Measurements from ENCODE around the gene HCFC2.

Gene HCFC2

DNA sequence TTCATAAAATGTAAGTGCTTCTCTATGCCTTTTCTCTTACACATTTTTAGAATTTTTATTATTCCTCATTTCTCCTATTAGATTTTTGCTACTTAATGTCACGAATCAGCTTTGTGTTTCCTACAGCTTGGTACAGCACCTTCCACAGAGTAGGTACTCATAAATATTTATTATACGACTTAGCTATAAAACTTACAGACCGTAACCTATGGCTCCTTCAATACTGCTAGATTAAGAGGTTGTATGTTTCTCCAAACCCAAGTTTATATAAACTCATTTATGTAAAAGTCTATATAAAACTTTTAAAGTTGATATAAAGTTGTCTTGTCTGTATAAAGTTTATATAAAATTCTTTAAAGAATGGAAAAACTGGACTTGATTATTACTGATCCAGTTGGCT is 62.2 kb downstream of the HCFC2 start:
- no peak for DNase-seq

DNA sequence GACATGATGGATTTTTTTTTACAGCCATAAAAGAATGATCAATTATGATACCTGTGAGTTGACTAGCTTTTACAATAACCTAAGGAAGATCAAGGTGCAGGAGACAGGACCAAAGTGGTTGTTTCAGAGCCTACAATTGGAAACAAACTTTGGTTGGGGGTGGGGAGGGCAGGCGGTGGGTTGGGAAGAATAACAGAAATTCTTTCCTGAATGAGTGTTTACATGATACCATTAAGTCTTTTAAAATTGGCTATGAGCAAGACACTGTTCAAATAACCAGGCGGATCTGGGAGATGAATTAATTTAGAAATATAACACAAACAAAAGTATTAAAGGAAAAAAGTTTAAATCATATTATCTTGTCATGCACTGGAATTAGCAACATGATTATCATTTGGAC is 66.4 kb downstream of the HCFC2 start:
- DNase-seq, result no peak

DNA sequence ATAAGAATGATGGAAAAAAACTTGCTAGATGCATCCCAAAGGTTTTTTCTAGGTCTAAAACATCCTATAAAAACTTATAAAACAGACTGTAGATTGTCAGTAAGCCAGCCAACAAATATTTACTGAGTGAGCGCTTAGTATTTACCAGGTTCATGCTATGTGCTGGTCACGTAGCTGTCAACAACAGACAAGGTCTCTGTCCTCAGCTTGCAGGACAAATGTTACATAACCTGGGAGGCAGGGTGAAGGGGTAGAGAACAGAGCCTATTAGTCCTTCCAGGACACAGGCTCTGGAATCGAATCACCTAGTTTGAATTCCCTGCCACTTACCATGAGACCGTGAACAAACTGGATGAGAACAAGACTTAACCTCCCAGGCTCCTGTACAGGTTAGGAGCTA is 67.3 kb downstream of the HCFC2 start:
- DNase-seq, result no peak

DNA sequence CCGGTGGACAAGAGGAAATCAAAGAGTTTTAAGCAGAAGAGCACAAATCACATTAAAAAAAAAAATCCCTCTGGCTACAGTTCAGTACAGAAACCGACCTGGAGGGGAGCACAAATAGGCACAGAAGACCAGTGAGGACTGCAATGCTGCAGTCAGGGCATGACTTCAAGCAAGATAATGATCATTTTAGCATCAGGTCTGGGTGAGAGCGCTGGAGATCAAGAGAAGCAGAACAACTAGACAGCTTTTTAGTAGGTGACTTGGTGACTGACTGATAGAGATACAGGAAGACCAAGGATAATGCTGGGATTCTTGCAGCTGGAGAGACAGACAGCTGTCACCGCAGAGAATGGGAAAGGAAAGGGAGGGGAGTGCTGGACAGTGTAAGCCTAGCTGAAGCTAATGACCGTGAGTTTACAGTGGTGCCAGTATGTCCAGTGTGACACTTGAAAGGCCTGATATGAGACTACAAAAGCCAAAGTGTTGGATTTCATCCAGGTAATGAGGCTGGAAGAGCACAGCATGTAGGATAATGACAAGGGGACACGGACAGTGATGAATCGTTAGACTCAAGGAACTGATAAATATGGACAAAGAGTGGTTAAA is 68.1 kb downstream of the HCFC2 start:
- no peak for DNase-seq

DNA sequence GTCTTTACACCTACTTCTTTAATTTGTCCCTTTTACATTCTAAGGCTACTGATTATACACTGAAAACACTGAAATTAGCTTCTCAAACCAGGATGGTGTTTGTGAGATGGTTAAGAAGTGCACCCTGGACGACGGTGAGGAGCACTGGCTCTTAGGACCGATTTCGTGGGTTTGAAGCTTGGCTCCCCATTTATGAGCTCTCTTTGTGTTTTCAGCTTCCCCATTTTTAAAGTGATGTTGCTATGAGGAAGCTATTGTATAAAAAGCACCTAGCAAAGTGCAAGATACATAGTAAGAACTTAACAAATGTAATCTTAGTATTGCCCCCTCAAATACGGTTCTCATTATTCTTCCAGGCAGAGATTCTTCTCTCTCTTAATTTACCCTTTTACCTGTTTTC is 69.0 kb downstream of the HCFC2 start:
- DNase-seq, result no peak

DNA sequence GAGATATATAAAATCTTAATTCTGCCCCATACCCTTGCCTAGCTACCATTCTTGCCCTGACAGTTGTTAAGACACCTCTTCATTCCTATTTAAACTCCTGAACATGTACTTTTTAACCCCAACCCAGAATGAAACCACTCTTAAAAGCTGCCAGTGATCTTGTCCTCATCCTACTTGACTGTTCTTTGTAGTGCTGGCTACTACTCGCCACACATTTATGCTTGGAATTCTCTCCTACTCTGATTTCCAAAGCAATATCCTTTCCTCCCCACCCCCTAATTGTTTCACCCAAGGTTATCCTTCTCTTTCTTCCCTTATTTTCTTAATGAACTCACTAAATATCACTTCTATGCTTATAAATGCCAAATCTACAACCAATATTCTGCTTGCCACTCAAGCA is 69.5 kb downstream of the HCFC2 start:
- DNase-seq, result no peak

DNA sequence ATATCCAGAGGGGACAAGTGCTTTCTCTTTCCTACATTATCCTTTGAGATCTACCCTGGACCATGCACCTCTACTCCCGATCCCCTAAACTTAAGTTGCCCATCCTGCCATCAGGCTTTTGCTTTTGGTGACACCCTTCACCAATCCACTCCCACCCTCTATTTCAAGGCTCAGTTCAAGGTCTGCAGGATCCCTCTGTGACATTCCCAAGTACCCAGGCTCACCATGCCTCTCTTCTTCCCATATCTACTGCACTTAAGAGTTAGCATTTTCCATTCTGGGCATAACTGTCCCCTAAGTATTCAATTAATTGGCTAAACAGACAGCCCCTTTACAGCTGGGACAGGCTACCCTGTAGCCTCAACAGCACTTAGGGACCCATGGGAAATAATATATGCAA is 70.6 kb downstream of the HCFC2 start:
- no peak for DNase-seq

DNA sequence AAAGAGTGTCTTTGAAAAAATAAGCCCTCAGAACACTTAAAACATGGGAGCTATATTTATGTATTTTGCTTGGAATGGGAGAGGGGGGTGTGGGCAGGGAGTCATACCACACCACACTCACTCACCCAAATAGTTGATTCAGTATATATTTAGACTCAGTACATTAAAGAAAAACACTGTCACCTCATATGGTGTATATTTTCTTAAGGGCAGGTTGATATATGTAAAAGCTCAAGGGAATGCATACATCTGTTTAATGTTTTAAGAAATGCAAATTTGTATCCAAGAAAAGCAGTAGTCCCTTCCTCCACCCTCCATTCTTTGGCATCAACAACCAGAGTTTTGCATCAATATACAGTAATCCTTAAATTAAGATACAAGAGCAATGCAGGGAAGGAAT is 72.2 kb downstream of the HCFC2 start:
- no peak for DNase-seq

DNA sequence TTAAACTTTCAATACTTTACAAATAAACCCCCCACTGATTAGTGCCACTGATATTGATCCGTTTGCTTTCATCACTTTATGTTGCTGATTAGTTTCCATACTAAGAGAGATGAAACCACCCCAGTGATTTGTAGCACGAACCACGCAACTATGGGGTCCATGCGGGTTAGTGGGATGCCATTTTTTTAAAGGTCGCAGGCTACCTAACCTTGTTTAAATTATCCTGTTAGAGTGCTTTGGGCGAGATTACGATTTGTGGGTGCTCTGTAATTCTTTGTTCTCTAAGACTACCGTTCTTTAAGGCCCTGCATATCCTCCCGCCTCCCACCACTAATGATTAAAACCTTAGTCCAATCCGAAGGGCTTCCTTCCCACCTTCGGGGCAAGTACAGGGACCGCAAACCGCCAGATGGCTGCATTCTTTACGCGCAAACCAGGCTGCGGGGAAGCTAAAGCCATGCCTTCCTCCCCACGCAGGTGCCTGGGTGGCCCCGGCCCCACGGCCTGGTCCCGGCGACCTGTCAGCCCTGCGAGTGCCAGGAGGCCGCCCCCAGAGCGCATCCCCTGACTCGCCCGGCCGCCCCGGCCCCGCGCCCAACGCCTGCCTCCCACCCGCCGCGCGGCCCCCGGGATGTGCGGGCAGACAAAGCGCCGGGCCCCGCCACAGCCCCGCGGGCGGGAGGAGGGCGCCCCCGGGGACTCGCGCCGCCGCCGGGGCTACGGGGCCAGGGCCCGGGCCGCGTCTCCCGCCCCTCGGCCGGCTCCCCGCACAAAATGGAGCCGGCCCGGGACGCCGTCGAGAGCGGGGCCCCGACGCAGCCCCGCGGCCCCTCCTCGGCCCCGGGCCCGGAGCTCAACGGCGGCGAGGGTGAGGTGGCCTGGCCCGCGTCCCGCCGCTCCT is 72.9 kb downstream of the HCFC2 start:
- peak; percentile 58 for DNase-seq

DNA sequence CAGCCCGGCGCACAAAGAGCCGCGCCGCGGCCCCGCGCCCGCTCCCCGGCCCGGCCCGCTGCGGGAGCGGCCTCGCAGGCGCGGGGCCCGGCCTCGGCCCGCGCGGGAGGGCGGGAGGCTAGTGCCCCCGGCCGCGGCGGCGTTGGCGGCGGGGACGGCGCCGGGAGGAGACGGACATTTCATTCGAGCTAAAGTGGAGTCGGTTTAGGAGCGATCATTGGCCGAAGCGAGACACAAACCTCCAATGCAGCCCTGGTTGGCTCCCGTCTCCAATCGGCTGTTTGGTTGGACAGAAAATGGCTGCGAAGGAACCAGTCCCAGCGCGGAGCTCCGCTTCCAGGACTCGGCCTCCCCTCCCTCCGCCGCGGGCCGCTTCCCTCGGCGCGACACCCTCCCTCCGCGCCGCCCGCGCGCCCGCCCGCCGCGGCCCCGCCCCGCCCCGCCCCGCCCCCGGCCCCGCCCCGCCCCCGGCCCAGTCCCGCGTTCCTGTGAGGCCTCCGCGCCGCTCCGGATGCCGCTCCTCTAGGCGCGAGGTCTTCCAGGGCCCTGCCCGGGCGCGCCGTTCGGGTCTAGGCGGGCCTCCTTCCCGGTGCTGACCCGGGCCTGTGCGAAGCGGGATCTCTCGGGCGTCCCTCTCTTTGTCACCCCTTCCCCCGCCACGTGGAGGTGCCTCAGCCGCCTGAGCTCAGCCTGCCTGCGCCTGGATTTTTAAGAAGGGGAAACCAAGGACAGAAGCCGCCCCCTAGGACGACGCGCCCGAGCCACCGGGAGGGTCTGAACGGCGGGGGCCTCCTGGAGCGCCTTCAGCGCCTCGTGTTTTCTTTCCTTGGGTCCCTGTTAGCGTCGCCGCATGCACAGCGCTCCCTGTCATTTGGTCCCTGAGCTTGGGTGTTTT is 73.8 kb downstream of the HCFC2 start, which contains the start of gene NFYB:
Gene NFYB (minus strand): TSS at position 309 of the 895 bp plus-strand sequence. CDS start 2,757 bp downstream, outside the sequence.
- peak; percentile 93 for DNase-seq

DNA sequence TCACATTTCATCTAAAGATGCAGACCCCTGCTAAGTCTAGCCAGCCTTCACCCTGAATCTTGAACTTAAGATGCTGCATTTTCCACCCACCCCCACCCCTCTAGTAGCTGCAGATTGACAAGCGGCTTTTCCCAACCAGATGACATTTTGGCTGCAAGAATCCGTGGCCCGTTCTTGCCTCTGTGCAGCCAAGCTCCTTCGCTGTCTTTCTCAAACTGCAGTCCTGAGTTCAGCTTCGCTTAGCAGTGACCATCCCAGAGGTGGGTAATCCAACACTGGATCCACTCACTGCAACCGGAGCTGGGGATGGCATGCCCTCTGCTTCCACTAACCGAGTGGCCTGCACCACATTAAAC is 74.4 kb downstream of the HCFC2 start:
- no peak for DNase-seq

DNA sequence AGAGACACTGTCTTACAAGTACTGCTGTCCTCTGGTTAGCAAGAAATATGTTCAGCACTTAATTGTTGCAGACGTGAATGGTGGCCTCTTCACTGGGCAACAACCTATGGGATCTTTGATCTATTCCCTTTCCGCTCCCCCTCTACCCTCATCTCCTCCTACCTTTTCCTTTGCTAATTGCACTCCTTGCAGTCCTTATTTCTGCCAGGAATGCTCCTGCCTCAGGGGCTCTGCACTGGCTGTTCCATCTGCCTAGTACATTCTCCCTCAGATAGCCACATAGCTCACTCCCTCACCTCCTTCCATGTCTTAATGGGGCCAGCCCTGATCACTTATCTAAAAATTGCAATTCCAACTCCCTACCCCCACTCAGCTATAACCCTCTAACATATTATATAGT is 78.2 kb downstream of the HCFC2 start:
- DNase-seq, result no peak

DNA sequence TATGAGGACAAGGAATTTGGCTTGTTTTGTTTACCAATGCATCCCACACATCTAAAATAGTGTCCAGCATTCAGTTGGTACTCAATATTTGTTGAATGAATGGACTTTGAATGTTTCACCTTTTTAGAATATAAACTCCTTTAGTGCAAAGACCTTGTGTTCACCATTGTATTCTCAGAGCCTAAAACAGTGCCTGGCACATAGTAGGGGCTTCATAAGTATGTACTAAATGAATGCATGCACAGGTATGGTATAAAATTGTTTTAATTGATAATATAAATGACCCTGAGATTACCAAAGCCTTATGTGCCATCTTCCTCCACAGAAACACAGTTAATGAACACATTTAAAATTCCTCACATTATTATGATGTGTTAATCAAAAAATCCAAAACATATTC is 78.7 kb downstream of the HCFC2 start:
- no peak for DNase-seq

DNA sequence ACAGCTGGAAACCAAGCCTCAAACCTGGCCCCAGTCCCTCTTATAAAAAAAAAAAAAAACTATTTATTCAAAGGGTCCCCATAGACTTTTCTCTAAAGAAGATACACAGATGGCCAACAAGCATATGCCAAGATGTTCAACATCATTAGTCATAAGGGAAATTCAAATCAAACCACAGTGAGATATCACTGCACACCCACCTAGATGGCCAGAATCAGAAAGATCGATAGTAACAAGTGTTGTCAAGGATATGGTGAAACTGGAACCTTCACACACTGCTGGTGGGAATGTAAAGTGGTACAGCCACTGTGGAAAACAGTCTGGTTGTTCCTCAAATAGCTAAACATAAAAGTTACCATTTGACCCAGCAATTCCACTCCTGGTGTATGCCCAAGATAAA is 79.6 kb downstream of the HCFC2 start:
- DNase-seq, result no peak

DNA sequence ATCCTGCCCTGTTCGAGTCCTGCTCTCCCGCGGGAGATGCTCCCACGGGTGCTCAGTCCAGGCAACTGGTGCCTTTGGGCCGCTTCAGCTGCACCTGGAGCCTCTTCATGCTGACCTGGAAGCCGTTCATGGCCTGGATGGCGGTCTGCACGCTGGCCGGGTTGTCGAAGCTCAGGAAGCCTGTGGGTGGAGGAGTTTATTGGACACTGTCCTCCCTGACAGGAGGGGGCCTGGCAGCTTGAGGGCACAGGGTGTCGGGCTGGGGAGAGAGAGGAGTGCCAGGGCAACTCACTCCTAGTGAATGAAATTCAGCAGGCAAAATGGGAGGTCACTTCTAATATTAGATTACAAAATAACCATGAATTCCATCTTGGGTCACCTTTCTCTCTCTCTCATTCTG is 83.0 kb downstream of the HCFC2 start:
- no peak for DNase-seq

DNA sequence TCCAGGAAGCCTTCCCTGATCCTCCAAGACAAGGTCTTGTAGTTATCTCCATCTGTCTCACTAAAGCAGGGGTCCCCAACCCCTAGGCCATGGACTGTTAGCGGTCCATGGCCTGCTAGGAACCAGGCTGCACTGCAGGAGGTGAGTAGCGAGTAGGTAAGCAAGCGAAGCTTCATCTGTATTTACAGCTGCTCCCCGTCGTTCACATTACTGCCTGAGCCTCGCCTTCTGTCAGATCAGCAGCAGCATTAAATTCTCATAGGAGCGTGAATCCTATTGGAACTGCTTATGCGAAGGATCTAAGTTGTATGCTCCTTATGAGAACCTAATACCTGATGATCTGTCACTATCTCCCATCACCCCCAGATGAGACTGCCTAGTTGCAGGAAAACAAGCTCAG is 86.1 kb downstream of the HCFC2 start:
- DNase-seq, result no peak

DNA sequence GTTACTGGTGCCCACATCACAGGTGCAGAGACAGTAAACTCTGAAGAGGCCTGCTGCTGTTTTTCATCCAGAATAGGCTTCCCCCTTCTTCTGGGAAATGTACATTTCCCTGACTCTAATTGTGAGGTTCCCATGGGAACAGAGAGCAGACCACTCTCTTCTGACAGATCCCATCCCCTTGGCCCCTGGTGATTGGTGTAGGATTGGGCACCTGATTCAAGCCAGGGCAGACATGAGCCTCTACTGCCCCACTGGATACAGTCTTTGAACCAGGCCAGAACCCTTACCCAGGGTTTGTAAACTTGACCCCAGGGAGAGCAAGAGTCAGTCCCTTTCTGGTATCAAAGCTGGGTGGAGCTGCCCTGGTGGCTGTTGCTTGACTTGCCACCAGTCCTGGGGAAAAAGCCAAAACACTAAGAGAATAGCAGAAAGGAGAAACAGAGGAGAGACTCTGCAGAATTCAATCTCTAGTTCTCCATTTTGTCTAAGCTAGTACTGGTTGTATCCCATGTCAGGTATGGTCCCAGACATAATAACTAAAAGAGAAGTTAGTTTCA is 88.4 kb downstream of the HCFC2 start:
- no peak for DNase-seq

DNA sequence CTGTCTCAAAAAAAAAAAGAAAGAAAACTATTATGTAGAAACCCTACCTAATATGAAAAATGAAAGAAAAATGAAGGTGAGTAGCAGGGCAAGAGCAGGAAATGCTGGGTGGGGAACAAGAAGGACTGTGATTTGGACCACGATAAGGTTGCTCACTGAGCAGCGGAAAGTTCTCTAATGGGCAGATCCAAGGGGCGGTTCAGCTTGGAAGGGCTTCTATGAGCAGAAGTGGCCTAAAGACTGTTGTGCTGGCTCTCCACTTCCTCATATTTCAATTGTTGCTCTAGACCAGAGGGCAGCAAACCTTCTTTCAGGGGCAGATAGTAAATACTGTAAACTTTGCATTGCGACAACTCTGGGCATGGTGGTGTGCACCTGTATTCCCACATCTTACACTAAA is 90.0 kb downstream of the HCFC2 start:
- no peak for DNase-seq

DNA sequence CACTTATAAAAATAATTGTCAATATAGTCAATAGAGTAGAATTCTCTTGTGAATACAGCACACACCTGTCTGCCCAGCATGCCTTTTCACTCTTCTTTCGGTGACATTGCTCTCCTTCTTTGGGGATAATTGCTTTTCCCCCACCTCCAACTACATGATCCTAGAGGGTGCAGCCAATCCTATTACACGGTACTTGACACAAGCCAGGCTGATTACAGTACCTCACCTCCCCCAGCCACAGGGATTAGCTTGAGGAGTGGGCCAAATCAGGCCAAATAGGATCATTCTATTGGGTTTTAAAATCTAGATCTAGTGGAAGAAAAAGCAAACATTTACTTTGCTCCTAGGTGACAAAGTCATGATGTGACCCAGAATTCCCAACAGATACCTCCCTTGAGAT is 90.5 kb downstream of the HCFC2 start:
- no peak for DNase-seq
